Measurements from ENCODE around the gene SNX20.

The SNX20 gene

DNA sequence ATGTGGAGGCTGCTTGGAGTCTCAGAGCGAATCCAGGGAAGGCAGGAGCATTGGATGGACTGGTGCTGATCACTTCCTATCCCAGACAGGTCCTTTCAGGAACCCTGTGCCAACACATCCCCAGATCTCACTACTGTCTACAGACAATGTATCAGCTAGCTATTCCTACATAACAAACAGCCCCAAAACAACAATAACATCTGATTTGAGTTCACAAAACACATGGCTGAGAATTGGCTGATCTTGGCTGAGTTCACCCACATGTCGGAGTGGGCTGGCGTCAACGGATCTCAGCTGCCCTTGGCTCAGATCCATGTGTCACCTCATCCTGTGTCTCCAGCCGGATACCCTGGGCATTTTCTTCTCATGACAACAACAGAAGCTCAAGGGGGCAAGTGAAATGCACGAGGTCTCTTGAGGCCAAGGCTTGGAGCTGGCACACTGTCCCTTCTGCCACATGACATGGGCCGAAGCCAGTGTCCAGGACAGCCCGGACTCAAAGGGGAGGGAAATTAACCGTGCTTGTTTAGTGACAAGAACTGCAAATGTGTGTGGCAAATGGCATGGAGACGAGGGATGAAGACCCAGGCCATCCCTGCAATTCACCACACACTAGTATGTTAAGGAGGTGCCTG, 18.7 kb downstream of the SNX20 start:
- DNase-seq (ENCODE audit: low read depth in 1 of 2, low spot score in 1 of 2) = no peak

DNA sequence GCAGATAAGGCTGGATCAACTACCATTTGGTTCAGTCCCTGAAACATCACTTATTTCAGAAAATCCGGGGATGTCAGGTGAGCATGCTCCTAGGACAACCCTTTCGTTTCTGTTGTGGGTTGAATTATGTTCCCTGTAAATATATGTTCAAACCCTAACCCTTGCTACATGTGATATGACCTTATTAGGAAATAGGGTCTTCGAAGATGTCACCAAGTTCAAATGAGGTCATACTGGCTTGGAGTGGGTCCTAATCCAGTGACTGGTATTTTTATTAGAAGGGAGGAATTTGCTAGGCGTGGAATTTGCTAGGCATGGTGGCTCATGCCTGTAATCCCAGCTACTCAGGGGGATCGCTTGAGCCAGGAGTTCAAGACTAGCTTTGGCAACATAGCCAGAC, 21.3 kb downstream of the SNX20 start:
- DNase-seq (ENCODE audit: low read depth in 1 of 2, low spot score in 1 of 2) = no peak

DNA sequence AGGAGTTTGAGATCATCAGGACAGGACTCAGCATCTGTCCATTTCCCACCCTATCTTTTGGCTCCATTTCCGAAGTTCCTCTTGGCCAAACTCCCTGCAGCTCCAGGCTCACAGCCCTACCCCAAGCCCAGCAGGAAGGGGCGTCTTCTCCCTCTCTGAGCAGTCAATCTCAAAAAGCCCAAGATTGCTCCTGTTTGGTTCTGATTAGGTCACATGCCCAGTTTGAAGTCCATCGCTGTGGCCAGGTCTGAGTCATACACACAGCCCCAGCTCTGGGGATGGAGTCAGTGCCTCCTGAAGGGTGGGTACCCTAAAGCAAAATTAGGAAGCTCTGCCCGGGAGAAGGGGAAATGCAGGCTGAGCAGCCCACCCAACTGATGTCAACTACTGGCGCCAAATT, 23.9 kb downstream of the SNX20 start:
- no peak for DNase-seq (ENCODE audit: low read depth in 1 of 2, low spot score in 1 of 2)

DNA sequence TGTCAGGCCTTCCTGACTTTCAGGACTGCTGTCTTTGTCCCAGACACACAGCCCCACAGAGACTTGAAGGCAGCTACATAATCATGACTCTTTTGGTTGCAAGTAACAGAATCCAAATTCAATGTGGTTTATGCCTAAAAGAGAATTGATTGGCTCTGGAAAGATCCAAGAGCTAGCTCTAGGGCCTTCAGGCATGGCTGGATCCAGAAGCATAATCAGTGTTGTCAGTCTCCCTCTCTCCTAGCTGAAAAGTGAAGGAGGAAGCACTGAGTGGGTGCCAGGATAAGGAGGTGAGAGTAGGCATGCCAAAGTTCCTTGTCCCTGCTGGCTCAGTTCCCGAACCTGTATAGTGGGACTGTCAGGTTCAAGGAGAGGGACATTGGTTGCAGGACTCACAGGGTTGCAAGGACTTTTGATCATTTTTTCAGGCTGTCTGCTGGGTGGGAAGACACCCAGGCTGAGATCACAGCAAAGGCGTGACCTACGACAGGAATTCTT, 25.5 kb downstream of the SNX20 start:
- DNase-seq (ENCODE audit: low read depth in 1 of 2, low spot score in 1 of 2) = no peak

DNA sequence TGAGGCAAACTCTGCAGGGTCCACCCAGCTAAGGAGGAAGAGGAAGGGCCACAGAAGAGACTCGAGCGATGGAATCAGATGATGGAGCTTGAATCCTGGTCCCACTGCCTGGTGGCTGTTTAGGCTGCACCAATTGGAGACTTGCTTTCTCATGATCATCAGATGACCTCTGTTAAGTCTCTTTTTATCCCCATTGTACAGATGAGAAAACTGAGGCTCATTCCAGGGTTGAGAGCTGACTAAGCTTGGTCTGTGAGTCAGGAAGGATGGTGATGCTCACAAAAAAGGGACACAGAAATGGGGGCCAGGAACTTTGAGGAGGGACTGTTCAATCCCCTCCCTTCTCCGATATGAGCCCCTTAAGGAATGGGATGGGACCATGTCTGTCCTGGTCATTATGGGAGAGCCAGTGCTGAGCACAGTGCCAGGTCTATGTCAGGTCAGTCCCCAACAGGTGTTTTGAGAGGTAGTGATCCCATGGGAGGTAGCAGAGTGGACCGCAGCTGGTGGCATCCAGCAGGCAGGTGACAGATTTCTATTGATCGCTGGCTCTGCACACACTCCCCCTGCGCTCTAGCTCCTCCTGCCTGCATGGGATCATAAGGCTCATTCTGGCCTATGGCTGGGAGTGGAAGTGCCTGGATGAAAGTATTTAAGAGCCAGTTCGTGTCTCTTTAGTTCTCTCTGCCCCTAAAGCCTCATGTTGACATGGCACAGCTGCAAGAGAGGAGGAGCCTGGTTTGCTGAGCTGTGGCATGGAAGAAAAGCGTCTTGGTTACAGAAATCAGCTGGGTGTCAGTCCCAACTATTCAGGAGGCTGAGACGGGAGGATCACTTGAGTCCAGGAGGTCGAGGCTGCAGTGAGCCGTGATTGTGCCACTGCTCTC, 27.2 kb downstream of the SNX20 start:
- DNase-seq (ENCODE audit: low read depth in 1 of 2, low spot score in 1 of 2) = no peak

DNA sequence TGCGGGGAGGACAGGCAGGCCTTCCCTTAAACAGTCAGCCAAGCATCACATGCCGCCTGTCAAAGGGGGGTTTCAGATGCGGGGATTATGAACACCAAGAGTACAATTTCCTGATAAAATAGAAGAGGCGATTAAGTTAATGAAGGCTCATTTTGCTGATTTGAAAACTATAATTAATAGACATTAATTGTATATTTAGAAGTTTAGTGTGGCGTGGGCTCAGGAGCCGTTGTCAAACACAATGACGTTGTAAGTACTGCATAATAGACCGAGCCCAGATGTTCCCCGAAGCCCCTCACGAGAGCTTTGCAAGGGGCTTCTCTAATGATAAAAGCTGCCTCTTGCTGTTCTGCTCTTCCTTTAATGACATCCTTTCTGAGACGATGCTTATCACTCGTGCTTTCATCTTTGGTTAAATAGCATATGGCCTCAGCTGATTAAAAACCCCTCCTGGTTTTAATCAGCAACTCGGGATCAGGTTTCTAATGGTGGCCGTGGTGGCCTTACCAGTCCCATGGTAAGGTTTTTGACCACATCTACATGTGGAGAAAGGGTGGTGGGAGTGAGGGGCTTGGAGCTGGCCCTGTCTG, 28.2 kb downstream of the SNX20 start:
- no peak for DNase-seq (ENCODE audit: low read depth in 1 of 2, low spot score in 1 of 2)

DNA sequence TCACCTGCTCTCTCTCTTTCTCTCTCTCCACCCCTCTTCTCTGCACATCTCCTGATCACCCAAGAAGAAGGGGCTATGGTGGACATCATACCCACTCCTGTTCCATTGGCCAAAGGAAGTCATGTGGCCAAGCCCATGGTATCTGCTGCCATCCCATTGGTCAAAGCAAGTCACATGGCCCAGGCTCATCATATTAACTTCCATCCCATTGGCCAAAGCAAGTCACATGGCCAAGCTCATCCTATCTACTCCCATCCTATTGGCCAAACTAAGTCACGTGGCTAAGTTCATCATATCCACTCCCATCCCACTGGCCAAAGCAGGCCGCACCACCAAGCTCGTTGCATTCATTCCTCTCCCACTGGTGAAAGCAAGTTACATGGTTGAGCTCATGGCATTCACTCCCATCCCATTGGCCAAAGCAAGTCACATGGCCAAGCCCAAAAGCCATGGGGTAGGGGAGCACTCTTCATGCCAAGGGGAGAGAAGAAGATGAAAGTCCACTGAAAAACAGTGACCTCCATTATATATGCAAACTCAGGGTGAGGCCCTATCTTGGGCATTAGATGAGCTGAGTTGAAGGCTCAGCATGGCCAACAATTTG, 29.2 kb downstream of the SNX20 start:
- DNase-seq (ENCODE audit: low read depth in 1 of 2, low spot score in 1 of 2) = no peak

DNA sequence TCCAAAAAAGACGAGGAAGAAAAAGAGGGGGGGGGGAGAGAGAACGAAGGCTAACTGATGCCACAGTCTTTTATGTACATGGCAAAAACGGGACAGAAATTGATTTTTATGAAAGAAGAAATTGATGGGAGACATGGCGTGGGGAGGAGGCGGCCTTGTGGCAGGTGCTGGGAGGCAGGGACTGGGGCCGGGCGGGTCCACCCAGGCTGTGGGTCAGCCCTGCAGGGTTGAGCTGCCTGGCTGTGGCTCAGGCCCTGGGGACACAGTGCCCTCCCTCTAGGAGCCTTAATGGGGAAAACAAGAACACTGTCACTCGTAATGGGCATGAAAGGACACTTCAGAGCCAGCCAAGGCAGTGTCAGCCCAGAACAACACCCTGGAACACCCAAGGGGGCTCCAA, 34.8 kb downstream of the SNX20 start:
- no peak for DNase-seq (ENCODE audit: low read depth in 1 of 2, low spot score in 1 of 2)

DNA sequence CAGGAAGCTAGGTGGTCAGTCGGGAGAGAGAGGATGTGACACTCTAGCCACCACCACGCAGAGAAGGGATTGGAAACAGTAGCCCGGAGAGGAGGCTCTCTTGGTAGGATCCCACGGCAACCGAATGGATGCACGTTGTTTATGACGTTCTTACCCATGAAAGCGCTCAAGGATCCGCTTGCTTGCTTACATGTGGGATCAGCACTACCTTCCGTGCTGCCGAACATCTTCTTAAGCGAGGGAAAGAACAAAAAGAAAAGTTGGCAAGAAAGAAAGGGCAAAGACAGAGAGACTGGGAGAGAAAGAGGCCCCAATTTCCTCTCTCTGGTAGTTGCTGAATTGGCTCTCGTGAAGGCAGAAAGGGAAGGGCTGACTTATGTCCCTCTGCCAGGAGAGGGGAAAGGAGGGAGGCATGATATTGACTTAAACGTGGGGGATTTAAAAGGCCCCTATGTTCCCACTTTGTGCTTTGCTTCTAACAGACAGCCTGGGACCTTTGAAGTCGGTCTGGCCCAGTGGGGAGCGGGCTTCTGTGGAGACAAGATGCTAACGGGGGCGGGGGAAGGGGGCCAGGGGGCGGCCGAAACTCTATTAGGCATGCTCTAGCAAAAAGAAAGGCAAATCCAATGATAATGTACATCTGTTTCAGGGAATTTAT, 35.4 kb downstream of the SNX20 start:
- DNase-seq (ENCODE audit: low read depth in 1 of 2, low spot score in 1 of 2) = no peak

DNA sequence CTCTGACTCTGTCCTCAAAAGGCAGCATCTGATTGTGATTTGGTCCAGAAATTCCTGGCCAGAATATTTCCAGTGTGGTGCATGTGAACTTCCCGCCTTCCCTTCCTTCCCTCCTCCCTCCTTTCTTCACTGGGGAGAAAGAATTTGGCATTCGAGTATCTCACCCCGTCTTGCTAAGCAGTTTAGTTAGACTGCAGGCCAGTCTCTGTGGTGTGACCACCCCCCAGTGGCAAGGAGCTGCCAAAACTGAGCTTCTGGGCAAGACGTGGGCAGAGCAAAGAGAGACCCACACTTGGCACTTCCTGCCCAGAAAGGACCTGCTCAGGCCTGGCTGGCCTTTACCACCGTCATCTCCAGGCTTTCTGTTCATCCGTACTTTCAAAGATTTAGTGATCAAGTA, 36.4 kb downstream of the SNX20 start:
- DNase-seq (ENCODE audit: low read depth in 1 of 2, low spot score in 1 of 2) = no peak

DNA sequence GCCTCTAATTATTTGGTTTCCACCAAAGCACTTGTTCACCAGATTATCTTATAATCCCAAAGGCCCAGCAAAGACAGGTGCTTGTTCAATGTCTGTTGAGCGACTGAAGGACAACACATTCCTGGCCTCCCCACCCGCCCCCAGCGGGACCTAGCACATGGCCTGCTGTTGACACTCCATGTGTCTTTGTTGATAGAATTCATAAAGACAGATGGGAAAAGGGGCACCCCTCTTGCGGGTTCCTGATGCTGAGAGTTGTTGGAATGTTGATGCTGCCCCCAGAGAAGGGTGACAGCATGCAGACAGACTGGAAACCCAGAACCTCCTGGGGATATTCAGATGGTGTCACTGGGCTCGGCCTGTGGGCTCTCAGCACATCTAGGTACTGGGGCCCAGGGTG, 36.9 kb downstream of the SNX20 start:
- DNase-seq (ENCODE audit: low read depth in 1 of 2, low spot score in 1 of 2) = no peak

DNA sequence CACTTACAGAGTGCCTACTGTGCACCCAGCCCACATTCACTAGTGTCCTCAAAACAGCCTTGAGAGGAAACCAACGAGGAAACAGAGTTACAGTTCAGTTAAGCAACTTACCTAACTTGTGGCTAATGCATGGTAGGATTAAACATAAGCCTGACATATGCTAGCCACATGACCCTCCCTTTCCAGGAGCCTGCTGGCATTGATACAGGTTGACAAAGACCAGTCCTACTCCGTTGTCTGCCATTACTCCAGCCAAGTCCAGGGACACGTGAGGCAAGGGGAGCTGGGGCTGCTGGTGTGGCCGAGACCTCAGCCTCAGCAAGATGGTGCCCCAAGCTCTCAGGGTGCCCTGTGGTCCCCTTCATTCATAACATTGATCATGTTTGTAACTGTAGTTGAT, 37.9 kb downstream of the SNX20 start:
- DNase-seq (ENCODE audit: low read depth in 1 of 2, low spot score in 1 of 2) = no peak

DNA sequence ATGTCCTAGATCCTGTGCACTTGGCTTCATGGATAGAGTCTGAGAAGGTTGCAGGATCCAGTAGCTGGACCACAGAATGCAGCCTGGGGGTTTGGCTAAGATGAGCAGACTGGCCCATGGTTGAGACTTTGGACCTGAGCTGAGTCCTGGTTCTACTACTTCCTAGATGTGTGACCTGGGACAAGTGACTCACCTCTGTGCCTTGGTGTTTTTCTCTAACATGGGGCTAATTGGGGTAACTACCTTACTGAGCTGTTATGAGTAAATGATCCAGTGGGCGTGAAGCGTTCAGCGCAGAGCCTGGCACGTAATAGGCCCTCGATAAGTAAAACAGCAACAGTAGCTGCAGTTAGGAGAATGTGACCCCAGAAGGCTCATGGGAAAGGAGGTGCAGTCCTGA, 38.8 kb downstream of the SNX20 start:
- no peak for DNase-seq (ENCODE audit: low read depth in 1 of 2, low spot score in 1 of 2)

DNA sequence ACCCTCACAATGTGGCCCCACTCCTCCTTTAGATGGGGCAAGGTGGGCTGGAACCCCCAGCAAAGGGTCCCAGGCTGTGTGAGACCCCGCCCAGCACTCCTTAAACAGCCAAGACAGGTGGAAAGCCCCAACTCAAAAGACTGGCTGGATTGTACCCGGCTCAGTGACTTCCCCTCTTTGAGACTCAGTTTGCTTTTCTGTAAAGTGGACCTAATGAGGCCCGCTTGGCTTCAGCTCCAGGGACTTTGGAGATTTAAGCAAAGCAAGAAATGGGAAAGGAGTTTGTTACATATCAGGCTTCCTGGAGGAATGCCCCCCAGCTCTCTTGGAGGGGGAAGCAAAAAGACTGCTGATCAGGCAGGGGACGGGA, 39.3 kb downstream of the SNX20 start:
- no peak for DNase-seq (ENCODE audit: low read depth in 1 of 2, low spot score in 1 of 2)

DNA sequence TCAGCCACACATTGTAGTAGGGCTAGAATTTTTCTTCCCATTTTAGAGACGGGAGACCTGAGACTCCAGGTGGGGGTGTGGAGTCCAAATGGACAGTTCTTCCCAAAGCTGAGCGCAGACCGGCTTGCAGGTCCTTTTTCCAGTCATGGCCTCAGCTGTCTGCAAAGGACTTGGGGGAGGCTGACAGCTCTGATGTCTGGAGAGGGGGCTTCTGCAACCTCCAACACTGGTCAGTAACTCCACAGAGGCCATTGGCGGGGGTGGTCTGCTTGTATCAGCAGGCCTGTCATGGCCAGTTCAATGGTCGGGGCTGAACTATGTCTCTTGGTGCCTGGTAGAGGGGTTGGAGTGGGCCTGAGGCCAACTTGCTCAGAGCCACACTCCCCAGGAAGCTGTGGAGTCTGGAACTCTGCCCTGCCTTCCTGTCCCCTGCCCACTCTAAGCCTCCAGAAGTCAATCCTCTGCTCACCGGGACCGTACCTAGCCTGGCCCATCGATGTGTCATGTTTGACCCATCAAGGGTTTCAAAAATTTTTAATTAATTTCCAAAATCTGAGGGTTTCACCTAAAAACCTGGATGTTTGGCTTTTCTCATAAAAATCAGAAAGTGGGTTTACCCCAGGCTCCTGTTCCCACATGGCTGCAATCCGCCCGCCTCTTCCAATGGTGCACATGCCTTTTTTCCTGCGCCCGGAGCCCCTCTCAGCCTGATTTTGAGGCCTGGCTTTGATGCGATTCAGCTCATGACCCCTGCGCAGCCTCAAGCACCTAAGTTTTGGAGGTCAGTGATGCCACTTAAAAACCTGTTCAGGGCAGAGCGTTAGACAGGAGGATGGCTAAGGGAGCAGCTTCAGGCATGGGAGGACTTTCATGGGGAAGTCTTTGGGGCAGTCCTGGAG, 39.9 kb downstream of the SNX20 start:
- no peak for DNase-seq (ENCODE audit: low read depth in 1 of 2, low spot score in 1 of 2)

DNA sequence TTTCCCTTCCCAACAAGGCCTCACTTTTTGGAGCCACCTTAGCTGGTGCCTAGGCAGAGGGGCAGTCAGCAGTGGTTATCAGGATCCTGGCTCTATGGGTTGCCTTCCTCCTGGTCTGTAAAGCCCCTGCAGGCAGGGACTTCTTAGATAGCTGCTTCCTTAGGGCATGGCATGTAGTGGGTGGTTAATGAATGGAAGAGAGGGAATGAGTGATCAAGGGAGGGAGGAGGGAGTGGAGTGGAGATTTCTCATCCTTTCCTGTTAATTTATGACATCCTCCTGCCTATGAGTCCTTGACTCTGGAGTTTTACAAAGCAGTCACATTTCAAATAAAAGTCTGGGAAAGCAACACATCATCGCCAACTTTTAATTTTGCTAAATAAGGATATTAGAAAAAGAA, 40.7 kb downstream of the SNX20 start:
- DNase-seq (ENCODE audit: low read depth in 1 of 2, low spot score in 1 of 2) = no peak

DNA sequence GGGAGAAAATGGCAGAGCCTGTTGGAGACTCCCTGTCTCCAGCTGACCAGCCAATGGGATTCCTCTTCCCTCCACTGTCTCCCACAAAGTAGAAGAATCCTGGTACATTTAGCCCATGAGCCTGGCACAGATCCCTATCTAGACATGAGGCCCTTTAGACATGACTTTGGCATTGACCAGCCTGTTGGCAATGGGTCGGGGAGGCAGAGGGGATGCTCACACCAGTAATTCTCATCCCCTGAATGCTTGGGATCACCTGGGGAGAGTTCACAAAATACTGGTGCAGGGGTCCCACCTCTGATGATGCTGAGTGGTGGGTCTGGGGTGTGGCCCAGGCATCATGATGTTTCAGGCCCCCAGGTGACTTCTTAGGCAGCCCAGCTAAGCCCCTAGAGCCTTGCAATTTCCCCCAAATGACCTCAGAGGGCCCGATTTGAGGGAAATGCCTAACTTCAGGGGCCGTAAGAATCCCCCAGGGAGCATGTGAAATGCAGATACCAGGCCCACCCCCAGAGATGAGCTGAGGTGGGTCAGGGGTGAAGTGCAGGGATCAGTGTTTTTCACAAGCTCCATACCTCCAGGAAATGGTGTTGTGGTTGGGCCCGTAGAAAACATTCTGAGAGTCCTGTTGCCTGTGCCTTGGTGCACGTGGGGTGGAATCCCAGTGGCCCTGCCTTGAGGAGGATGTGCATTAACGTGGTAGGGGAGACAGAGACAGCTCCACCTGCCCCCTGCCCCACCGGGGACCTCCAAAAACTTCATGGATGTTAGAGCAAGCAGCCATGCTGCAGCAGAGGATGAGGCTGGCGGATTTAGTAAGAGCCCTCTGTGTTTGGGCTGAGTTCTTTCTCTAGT, 42.1 kb downstream of the SNX20 start:
- no peak for DNase-seq (ENCODE audit: low read depth in 1 of 2, low spot score in 1 of 2)

DNA sequence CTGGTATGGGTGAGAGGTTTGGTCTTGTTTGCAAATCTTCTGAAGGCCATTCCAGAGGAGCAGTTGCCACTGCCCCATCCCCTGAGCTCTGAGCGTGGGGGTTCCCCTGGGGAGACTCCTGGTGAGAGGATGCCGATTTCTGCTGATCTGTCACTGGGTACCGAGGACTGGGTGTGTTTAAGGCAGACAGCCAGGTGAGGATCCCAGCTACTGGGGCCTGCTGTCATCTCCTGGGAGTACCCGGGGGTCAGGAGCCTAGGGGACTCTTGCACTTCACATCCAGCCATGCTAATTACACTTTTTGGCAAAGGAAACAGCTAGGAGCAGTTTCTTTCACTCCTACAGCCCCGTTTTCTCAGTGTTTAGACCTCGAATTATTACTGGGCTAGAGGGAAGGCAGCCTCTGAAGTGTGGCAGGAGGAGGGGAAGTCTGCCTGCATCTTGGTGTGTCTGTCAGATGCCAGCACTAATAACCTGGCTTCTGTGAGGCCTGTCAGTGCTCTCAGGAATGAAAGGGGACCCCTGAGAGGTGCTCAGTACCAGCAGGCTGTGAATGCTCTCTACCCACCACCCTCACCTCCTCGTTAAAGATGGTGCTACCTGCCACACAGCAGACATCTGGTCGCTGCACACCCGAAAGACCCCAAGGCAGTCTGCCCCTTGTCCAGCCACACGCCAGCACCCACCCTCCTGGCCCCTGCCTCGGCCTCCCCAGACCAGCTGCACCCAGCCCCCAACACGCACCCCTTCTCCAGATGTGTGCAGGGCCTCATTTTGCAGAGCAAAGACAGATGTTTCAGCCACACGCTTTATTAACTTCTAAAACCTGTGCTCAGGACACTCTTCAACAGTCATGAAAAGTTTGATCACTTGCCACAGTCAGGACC, 43.2 kb downstream of the SNX20 start:
- no peak for DNase-seq (ENCODE audit: low read depth in 1 of 2, low spot score in 1 of 2)
